Adipocyte (in vitro differentiated cells): ENCODE results near the gene PTBP1.
A peak's percentile ranks its signal among the peaks of the same experiment; 100 is the strongest.
"Not testable (repeated sequence)": the region's sequence is repeated elsewhere in the genome, so short reads cannot be mapped to it uniquely, and the experiment has no call there.

Experiments
- DNase-seq: peaks from one replicate; pipeline ENCODE4 v3.0.0-alpha.2; 2015; ENCODE audit warnings: low read depth
- H3K27me3 ChIP-seq: replicated peaks from 2 replicates; pipeline ENCODE4 v1.7.0; 2013; ENCODE audit warnings: mild to moderate bottlenecking, low read length, moderate library complexity; ENCODE audit not compliant: control insufficient read depth, insufficient read depth
- H3K36me3 ChIP-seq: 2 replicates; pipeline ENCODE4 v1.7.0; 2013; ENCODE audit warnings: low read length, mild to moderate bottlenecking, moderate library complexity; ENCODE audit not compliant: control insufficient read depth, insufficient read depth, severe bottlenecking
- H3K4me1 ChIP-seq: 2 replicates; pipeline ENCODE4 v1.7.0; 2013; ENCODE audit warnings: mild to moderate bottlenecking, low read length, moderate library complexity; ENCODE audit not compliant: control insufficient read depth, insufficient read depth
- H3K4me3 ChIP-seq: 2 replicates; pipeline ENCODE4 v1.7.0; 2013; ENCODE audit warnings: mild to moderate bottlenecking, low read length, moderate library complexity
- H3K9ac ChIP-seq: 2 replicates; pipeline ENCODE4 v1.7.0; 2013; ENCODE audit warnings: mild to moderate bottlenecking, low read length, moderate library complexity
- H3K9me3 ChIP-seq: 2 replicates; pipeline ENCODE4 v1.7.0; 2013; ENCODE audit warnings: mild to moderate bottlenecking, low read length, moderate library complexity; ENCODE audit not compliant: control insufficient read depth

Gene PTBP1

DNA sequence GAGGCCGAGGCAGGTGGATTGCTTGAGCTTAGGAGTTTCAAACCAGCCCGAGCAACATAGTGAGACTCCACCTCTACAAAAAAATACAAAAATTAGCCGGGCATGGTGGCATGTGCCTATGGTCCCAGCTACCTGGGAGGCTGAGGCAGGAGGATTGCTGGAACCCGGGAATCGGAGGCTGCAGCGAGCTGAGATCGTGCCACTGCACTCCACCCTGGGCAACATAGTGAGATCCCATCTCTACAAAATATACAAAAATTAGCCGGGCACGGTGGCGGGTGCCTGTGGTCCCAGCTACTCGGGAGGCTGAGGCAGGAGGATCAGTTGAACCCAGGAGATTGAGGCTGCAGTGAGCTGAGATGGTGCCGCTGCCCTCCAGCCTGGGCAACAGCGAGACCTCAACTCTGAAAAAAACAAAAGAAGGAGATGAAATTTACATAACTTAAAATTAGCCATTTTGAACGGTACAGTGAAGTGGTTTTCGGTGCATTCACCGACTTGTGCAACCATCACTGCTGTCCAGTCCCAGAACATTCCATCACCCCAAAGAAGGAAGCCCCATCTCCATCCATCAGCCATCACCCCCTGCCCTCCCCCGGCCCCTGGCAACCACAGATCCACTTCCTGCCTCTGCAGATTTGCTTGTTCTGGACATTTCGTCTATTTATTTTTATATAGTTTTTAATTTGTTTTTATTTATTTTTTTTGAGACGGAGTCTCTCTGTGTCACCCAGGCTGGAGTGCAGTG, 28.8 kb downstream of the PTBP1 start:
- Histone ChIP-seq H3K4me1 (peaks cover 6% of the 10 kb centered on the region), H3K9me3 (no peaks in the 10 kb centered on the region), H3K4me3 (no peak overlapping the region), H3K36me3 (no peaks in the 10 kb centered on the region), H3K9ac (no peak overlapping the region), H3K27me3 (peaks cover 13% of the 10 kb centered on the region)
- no peak for DNase-seq

DNA sequence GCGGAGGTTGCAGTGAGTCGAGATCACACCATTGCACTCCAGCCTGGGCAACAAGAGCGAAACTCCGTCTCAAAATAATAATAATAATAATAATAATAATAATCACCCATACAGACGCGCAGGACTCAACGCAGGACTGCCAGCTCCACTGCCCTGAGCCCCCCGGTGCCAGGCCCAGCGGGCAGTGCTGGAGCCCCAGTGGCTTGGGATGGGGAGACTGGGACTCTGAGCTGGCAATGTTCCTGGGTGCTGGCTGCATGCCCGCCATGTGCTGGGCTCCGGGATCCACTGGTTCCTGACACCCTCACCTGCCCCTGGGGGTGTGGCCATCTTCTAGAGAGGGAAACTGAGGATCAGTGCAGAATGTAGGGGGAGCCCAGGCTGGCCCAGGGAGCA, 30.1 kb downstream of the PTBP1 start:
- peaks cover 6% of the 10 kb centered on the region for H3K4me1 ChIP-seq
- H3K27me3 ChIP-seq, result peaks cover 13% of the 10 kb centered on the region
- H3K36me3 ChIP-seq, result no peaks in the 10 kb centered on the region
- H3K4me3 ChIP-seq, result no peak overlapping the region
- H3K9ac ChIP-seq, result no peak overlapping the region
- DNase-seq, result no peak
- H3K9me3 ChIP-seq, result no peaks in the 10 kb centered on the region

DNA sequence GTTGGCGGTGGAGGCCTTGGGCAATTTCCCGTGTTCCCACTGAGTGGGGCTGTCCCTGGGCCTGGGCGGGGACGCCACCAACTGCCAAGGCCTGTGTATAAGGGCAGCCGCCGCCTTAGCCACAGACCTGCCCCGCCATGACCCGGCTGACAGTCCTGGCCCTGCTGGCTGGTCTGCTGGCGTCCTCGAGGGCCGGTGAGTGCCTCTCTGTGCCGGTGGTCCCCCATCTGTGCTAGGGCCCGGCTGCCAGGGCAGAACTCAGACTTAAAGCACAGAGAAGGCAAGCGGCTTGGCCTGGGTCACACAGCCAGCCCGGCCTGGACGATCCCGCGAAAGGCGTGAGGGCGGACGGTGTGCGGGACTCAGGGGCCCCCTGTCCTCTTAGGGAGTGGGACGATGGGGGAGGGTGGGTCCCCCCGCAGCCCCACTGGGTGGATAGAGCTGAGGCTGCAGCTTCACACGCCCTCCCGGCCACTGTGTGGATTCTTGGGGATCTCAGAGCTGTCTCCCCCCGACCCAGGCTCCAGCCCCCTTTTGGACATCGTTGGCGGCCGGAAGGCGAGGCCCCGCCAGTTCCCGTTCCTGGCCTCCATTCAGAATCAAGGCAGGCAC, 30.6 kb downstream of the PTBP1 start, which contains the start of gene AZU1:
AZU1 (plus strand) TSS at position 128 of the 612 bp plus-strand sequence; CDS start at position 138, 10 bp downstream.
- no peak within 1 kb of the TSS for H3K4me3 ChIP-seq
- DNase-seq, result no peak
- peaks cover 6% of the 10 kb centered on the region for H3K4me1 ChIP-seq
- no peak within 1 kb of the TSS for H3K9ac ChIP-seq
- no peaks in the 10 kb centered on the region for H3K36me3 ChIP-seq
- H3K27me3 ChIP-seq, result peaks cover 13% of the 10 kb centered on the region
- H3K9me3 ChIP-seq, result no peaks in the 10 kb centered on the region

DNA sequence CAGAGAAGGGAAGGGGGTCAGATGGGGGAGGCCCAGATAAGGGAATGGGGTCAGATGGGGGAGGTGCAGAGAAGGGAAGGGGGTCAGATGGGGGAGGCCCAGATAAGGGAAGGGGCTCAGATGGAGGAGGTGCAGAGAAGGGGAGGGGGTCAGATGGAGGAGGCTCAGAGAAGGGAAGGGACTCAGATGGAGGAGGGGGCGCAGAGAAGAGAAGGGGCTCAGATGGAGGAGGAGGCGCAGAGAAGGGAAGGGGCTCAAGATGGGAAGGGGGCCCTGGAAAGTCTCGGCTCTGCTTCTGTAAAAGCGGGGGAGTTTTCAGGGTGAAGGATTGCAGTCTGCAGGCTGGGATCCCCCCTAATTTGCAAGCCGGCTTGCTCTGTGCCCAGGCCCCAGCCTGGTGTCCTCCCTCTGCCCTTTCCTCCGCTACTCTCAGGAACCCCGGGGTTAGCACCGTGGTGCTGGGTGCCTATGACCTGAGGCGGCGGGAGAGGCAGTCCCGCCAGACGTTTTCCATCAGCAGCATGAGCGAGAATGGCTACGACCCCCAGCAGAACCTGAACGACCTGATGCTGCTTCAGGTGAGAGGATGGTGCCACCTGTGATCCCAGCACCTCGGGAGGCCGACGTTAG, 32.0 kb downstream of the PTBP1 start:
- Histone ChIP-seq H3K36me3 (no peaks in the 10 kb centered on the region), H3K27me3 (peaks cover 13% of the 10 kb centered on the region), H3K9me3 (no peaks in the 10 kb centered on the region), H3K9ac (no peak overlapping the region), H3K4me3 (no peak overlapping the region), H3K4me1 (no peaks in the 10 kb centered on the region)
- DNase-seq, result no peak

DNA sequence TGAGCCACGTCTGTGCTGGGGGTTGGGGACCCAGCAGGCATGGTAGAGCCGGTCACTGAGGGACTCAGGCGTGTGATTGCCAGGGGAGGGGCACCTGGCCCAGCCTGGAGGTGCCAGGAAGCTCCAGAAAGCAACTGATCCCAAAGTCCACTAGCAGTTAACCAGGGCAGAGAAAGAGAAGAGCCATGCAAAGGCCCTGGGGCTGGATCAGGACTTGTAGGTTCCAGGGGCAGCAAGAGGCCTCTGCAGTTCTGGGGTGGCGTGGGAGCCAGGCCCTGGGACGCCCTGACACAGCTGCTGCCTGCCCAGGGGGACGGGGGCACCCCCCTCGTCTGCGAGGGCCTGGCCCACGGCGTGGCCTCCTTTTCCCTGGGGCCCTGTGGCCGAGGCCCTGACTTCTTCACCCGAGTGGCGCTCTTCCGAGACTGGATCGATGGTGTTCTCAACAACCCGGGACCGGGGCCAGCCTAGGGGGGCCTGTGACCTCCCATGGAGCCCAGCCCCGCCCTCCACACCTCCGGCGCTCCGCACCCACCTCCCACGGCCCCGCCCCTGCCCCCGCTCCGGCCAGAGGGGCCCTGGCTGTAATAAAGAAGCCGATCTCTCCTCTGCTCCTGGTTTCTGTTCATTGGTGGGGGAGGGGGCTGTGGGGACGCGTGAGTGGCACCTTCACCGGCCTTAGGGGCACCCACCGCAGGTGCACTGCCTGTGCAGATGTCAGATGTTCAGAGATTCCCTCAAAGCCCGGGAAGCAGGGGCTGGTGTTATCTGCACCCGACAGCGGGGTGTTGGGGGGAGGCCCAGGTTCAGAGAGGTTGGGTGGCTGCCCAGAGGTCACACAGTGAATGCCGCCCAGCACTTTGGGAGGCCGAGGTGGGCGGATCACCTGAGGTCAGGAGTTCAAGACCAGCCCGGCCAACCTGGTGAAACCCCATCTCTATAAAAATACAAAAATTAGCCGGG, 34.4 kb downstream of the PTBP1 start:
- Histone ChIP-seq H3K36me3 (no peaks in the 10 kb centered on the region), H3K4me1 (no peaks in the 10 kb centered on the region), H3K9ac (no peak overlapping the region), H3K4me3 (no peak overlapping the region), H3K9me3 (no peaks in the 10 kb centered on the region), H3K27me3 (peaks cover 18% of the 10 kb centered on the region)
- no peak for DNase-seq

DNA sequence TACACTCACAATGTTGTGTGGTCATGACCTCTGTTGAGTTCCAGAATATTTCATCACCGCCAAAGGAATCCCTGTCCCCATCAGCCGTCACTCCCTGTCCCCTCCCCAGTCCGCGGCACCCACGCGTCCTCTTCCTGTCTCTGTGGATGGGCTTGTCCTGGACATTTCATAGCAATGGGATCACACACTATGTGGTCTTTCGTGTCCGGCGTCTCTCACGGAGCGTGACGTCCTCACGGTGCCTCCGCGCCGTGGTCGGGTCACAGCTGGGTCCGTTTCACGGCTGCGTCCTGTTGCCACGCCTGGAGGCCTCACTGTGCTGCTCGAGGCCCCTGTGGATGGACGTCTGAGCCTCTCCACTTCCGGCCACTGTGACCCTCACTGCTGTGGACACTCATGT, 37.0 kb downstream of the PTBP1 start:
- Histone ChIP-seq H3K9me3 (no peaks in the 10 kb centered on the region), H3K4me3 (no peak overlapping the region), H3K4me1 (peaks cover 2% of the 10 kb centered on the region), H3K36me3 (no peaks in the 10 kb centered on the region), H3K9ac (no peak overlapping the region), H3K27me3 (peaks cover 14% of the 10 kb centered on the region)
- no peak for DNase-seq

DNA sequence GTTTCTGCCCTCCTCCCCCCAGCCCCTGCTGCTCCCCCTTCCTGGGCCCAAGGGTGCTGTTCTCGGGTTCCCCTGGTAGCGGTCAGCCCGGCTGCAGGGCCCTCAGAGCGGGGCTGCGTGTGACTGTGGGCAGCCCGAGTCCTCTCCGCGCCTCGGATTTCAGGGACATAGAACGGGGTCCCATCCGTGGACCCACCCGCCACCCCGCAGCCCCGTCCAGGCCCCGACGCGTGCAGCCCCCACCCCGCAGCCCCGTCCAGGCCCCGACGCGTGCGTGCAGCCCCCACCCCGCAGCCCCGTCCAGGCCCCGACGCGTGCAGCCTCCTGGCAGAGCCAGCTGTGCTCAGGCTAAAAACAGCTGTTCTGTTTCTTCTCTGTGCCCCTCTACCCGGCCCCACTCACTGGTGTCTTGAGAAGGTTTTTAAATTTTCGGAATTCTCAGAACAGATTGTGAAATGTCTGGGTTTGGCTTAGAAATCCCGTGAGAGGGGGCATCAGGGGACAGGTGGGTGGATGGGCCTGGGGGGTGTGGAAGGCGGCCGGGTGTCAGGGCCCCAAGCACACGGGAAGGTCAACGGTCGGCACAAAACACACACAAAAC, 38.1 kb downstream of the PTBP1 start:
- no peak overlapping the region for H3K4me3 ChIP-seq
- H3K9me3 ChIP-seq, result no peaks in the 10 kb centered on the region
- H3K36me3 ChIP-seq, result no peaks in the 10 kb centered on the region
- no peak overlapping the region for H3K9ac ChIP-seq
- H3K27me3 ChIP-seq, result peaks cover 12% of the 10 kb centered on the region
- DNase-seq, result peak; percentile 68
- H3K4me1 ChIP-seq, result peaks cover 2% of the 10 kb centered on the region

DNA sequence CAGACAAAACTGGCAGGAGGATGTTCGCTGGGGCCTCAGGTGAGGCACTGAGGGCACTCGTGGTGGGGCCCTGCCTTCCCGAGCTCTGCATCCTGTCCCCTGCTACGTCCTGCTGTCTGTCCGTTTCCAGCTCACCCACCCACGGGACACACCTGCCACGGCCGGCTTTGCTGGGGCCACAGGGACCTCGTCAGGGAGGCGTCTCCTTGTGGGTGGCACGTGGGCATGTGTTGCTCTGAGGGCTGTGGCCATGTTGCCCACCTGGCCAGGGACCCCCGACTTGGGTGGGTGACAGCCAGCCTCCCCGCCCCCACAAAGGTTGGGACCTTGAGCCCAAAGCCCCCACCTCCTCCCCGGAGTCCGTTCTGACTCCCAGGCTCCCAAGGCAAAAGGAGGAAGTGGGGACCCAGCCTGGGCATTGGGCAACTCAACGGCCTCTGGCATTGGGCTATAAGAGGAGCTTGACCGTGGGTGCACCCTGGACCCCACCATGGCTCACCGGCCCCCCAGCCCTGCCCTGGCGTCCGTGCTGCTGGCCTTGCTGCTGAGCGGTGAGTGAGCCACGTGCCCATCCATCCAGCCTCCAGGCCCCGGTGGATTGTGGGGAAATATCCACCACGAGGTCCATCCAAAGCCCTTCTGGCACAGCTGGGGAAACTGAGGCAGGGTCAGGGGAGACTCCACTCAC, 43.4 kb downstream of the PTBP1 start, which contains the start of gene PRTN3:
PRTN3 (plus strand) TSS at position 481 of the 688 bp plus-strand sequence; CDS start at position 491, 10 bp downstream.
- Histone ChIP-seq H3K36me3 (no peaks in the 10 kb centered on the region), H3K9me3 (no peaks in the 10 kb centered on the region), H3K9ac (no peak within 1 kb of the TSS), H3K4me3 (no peak within 1 kb of the TSS), H3K27me3 (peaks cover 8% of the 10 kb centered on the region), H3K4me1 (peaks cover 2% of the 10 kb centered on the region)
- DNase-seq, result no peak

DNA sequence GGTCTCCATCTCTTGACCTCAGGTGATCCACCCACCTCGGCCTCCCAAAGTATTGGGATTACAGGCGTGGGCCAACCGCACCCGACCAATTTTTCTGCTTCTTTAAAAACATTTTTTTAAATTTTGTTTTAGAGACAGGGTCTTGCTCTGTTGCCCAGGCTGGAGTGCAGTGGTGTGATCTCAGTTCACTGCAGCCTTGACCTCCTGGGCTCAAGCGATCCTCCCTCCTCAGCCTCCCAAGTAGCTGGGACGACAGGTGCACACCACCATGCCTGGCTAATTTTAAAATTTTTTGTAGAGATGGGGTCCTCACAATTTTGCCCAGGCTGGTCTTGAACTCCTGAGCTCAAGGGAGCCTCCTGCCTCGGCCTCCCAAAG, 45.5 kb downstream of the PTBP1 start:
- H3K4me3 ChIP-seq, H3K36me3 ChIP-seq, H3K27me3 ChIP-seq, DNase-seq, H3K4me1 ChIP-seq, H3K9ac ChIP-seq, H3K9me3 ChIP-seq: not testable (repeated sequence)

DNA sequence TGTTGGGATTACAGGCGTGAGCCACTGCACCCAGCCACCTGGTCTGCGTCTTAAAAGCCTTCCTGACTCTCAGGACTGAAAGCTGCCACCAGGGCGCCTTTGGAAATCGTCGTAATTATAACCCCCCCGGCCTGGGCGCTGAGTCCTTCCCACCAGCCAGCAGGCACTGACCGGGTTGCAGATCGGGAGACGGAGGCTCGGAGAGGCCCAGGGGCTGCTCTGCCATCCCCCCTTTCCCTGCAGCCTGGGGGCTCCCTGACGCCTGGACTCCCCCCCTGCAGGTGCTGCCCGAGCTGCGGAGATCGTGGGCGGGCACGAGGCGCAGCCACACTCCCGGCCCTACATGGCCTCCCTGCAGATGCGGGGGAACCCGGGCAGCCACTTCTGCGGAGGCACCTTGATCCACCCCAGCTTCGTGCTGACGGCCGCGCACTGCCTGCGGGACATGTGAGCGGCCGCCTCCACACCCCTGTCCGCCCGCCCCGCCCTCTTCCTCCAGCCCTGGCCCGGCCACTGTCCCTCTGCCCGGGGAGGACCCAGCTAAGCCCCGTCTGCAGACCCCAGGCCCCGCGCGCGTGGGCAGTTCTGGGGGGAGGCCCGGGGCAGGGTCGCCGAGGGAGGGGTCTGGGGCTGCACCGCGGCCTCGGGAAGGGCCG, 46.1 kb downstream of the PTBP1 start:
- no peaks in the 10 kb centered on the region for H3K36me3 ChIP-seq
- peaks cover 2% of the 10 kb centered on the region for H3K4me1 ChIP-seq
- no peak overlapping the region for H3K4me3 ChIP-seq
- no peaks in the 10 kb centered on the region for H3K9me3 ChIP-seq
- peaks cover 7% of the 10 kb centered on the region for H3K27me3 ChIP-seq
- H3K9ac ChIP-seq, result no peak overlapping the region
- DNase-seq, result peak; percentile 39
